CD4-positive, CD25-positive, alpha-beta regulatory T cell (primary cell): ENCODE data around the gene KCNA4. TPM values are rescaled to one million over a fixed set of nuclear protein-coding genes. Genes with fewer than 3 reads are reported as not detected.

Source experiments
- ATAC-seq, 2 donors: fragments of 150-1000 bp; cut with Tn5 transposase; one replicate each; pipeline ENCODE4 v1.10.0; 2021; ENCODE audit warnings: low read depth in 2 of 2, moderate number of reproducible peaks in 2 of 2, moderate library complexity in 1 of 2
- DNase-seq, 3 donors: peaks; one replicate each; pipeline versions ENCODE4 v3.0.0 to v3.0.0-alpha.2; 2012 to 2022; ENCODE audit warnings: mixed read lengths in 1 of 3
- H3K27ac ChIP-seq: one replicate; pipeline ENCODE4 v1.7.0; 2013; ENCODE audit warnings: mild to moderate bottlenecking, low read length; ENCODE audit not compliant: insufficient read depth, poor library complexity, severe bottlenecking
- H3K27me3 ChIP-seq: one replicate; pipeline ENCODE4 v1.7.0; 2013; ENCODE audit warnings: low read length; ENCODE audit not compliant: control insufficient read depth, insufficient read depth
- H3K36me3 ChIP-seq: one replicate; pipeline ENCODE4 v1.7.0; 2013; ENCODE audit warnings: mild to moderate bottlenecking, low read length, moderate library complexity; ENCODE audit not compliant: control insufficient read depth, insufficient read depth
- H3K4me1 ChIP-seq: 2 replicates; pipeline ENCODE4 v1.7.0; 2013; ENCODE audit warnings: mild to moderate bottlenecking, low read length; ENCODE audit not compliant: insufficient read depth, control insufficient read depth, poor library complexity, severe bottlenecking
- H3K4me3 ChIP-seq: one replicate; pipeline ENCODE4 v1.7.0; 2013; ENCODE audit warnings: low read depth, mild to moderate bottlenecking, low read length, moderate library complexity
- H3K9me3 ChIP-seq, 2 experiments: 1 replicate in 1 of 2; 2 replicates in 1 of 2; pipeline ENCODE4 v1.7.0; 2013; ENCODE audit warnings: low read length in 2 of 2, mild to moderate bottlenecking in 1 of 2, moderate library complexity in 1 of 2; ENCODE audit not compliant: control insufficient read depth in 2 of 2
- H3K27ac Mint-ChIP-seq, 3 donors: one replicate each; pipeline ENCODE4 v1.8.0; 2020 to 2022; ENCODE audit warnings: mild to moderate bottlenecking in 3 of 3, mixed read lengths in 3 of 3, moderate library complexity in 2 of 3
- H3K27me3 Mint-ChIP-seq: one replicate; pipeline ENCODE4 v1.8.0; 2022; ENCODE audit warnings: mild to moderate bottlenecking, mixed read lengths
- H3K36me3 Mint-ChIP-seq: one replicate; pipeline ENCODE4 v1.8.0; 2020; ENCODE audit warnings: mixed read lengths
- H3K4me1 Mint-ChIP-seq, 4 donors: one replicate each; pipeline ENCODE4 v1.8.0; 2020 to 2022; ENCODE audit warnings: mixed read lengths in 4 of 4, mild to moderate bottlenecking in 1 of 4
- H3K4me3 Mint-ChIP-seq, 4 donors: one replicate each; pipeline ENCODE4 v1.8.0; 2020 to 2022; ENCODE audit warnings: mild to moderate bottlenecking in 4 of 4, mixed read lengths in 4 of 4, moderate library complexity in 3 of 4
- H3K9me3 Mint-ChIP-seq, 7 donors: one replicate each; pipeline ENCODE4 v1.8.0; 2020 to 2022; ENCODE audit warnings: mixed read lengths in 7 of 7, mild to moderate bottlenecking in 3 of 7, moderate library complexity in 2 of 7
- polyA plus RNA-seq, 4 donors: library from polyadenylated mRNA; unstranded; fragments of 300-500 nt; fragmentation: Illumina TruSeq; gene quantifications; one replicate each; pipeline ENCODE4 v1.2.3, GENCODE V29; 2021
- total RNA-seq: library from RNA; stranded (reverse); gene quantifications from one replicate; pipeline ENCODE4 v1.2.3, GENCODE V29; 2022

Gene KCNA4
- total RNA-seq (not detected), polyA plus RNA-seq (not detected)

- Mint-ChIP-seq H3K4me1 (no peaks in the 10 kb centered on the region), H3K27ac (no peak within 1 kb of the TSS), H3K36me3 (no peaks in the 10 kb centered on the region), H3K9me3 (peaks cover 0 to 12% (median 0%) of the 10 kb centered on the region in 7 donors), H3K4me3 (no peak within 1 kb of the TSS), H3K27me3 (peaks cover 16% of the 10 kb centered on the region)
- ATAC-seq (no peak), DNase-seq (no peak)
- Histone ChIP-seq H3K27me3 (peaks cover 4% of the 10 kb centered on the region), H3K4me1 (no peaks in the 10 kb centered on the region), H3K4me3 (no peak within 1 kb of the TSS), H3K27ac (no peak within 1 kb of the TSS), H3K9me3 (peaks cover 0 to 2% of the 10 kb centered on the region in 2 experiments), H3K36me3 (no peaks in the 10 kb centered on the region)
Measured at GRCh38 chr11:30016588-30017363, at the start of gene KCNA4. Gene KCNA4, minus strand, starts transcription at chr11:30017030. Its CDS starts 4,352 bp downstream, at chr11:30012678.

DNA sequence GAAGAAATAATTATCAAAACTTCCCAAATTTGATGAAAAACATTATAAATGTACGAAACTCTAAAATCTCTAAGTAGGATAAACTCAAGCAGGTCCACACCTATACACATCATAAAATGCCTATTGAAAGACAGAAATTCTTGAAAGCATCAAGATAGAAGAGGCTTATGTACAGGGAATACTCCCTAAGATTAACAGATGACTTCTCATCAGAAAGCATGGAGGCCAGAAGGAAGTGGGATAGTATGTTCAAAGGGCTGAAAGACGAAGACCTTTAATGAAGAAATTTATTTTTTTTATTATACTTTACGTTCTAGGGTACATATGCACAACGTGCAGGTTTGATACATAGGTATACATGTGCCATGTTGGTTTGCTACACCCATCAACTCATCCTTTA is 45.3 kb upstream of the KCNA4 start:
- DNase-seq (no peak), ATAC-seq (no peak)
- no peaks in the 10 kb centered on the region for H3K4me1 Mint-ChIP-seq

GRCh38 chr11:30059172-30059815 is 42.5 kb upstream of the KCNA4 start:
- H3K4me3 ChIP-seq: no peak overlapping the region
- no peaks in the 10 kb centered on the region for H3K36me3 ChIP-seq
- ATAC-seq (no peak), DNase-seq (no peak)
- peaks cover 0 to 3% of the 10 kb centered on the region in 2 experiments for H3K9me3 ChIP-seq
- H3K4me1 ChIP-seq: no peaks in the 10 kb centered on the region
- H3K4me3 Mint-ChIP-seq: no peak overlapping the region
- H3K9me3 Mint-ChIP-seq: peaks cover 4 to 22% (median 8%) of the 10 kb centered on the region in 7 donors
- no peaks in the 10 kb centered on the region for H3K27me3 ChIP-seq
- no peak overlapping the region for H3K27ac ChIP-seq
- no peaks in the 10 kb centered on the region for H3K36me3 Mint-ChIP-seq
- H3K4me1 Mint-ChIP-seq: no peaks in the 10 kb centered on the region
- no peak overlapping the region for H3K27ac Mint-ChIP-seq
- H3K27me3 Mint-ChIP-seq: no peaks in the 10 kb centered on the region

More for the DNA sequence above, 45.3 kb upstream of the KCNA4 start:
- no peak overlapping the region for H3K27ac ChIP-seq
- no peaks in the 10 kb centered on the region for H3K27me3 ChIP-seq
- Mint-ChIP-seq H3K4me3 (no peak overlapping the region), H3K9me3 (peaks cover 4 to 34% (median 20%) of the 10 kb centered on the region in 7 donors), H3K27ac (no peak overlapping the region), H3K27me3 (no peaks in the 10 kb centered on the region), H3K36me3 (no peaks in the 10 kb centered on the region)
- H3K36me3 ChIP-seq: no peaks in the 10 kb centered on the region
- no peak overlapping the region for H3K4me3 ChIP-seq
- H3K4me1 ChIP-seq: no peaks in the 10 kb centered on the region
- H3K9me3 ChIP-seq: peaks cover 0 to 3% of the 10 kb centered on the region in 2 experiments

- Histone ChIP-seq H3K27me3 (no peaks in the 10 kb centered on the region), H3K36me3 (no peaks in the 10 kb centered on the region), H3K4me3 (no peak overlapping the region), H3K27ac (no peak overlapping the region), H3K4me1 (no peaks in the 10 kb centered on the region), H3K9me3 (no peaks in the 10 kb centered on the region)
- no peak overlapping the region for H3K4me3 Mint-ChIP-seq
- no peak for ATAC-seq
- no peak for DNase-seq
- H3K27ac Mint-ChIP-seq: no peak overlapping the region
- H3K36me3 Mint-ChIP-seq: no peaks in the 10 kb centered on the region
- H3K9me3 Mint-ChIP-seq: peaks cover 0 to 13% (median 3%) of the 10 kb centered on the region in 7 donors
- no peaks in the 10 kb centered on the region for H3K27me3 Mint-ChIP-seq
- H3K4me1 Mint-ChIP-seq: no peaks in the 10 kb centered on the region
Measured at GRCh38 chr11:30049214-30049613, 32.4 kb upstream of the KCNA4 start.

- Mint-ChIP-seq H3K4me1 (no peaks in the 10 kb centered on the region), H3K9me3 (peaks cover 0 to 11% (median 4%) of the 10 kb centered on the region in 7 donors), H3K4me3 (no peak overlapping the region), H3K36me3 (no peaks in the 10 kb centered on the region), H3K27me3 (no peaks in the 10 kb centered on the region), H3K27ac (no peak overlapping the region)
- ATAC-seq (no peak), DNase-seq (no peak)
- Histone ChIP-seq H3K36me3 (no peaks in the 10 kb centered on the region), H3K27ac (no peak overlapping the region), H3K9me3 (no peaks in the 10 kb centered on the region), H3K4me3 (no peak overlapping the region), H3K4me1 (no peaks in the 10 kb centered on the region), H3K27me3 (no peaks in the 10 kb centered on the region)
Measured at GRCh38 chr11:30046578-30046945, 29.7 kb upstream of the KCNA4 start.

DNA sequence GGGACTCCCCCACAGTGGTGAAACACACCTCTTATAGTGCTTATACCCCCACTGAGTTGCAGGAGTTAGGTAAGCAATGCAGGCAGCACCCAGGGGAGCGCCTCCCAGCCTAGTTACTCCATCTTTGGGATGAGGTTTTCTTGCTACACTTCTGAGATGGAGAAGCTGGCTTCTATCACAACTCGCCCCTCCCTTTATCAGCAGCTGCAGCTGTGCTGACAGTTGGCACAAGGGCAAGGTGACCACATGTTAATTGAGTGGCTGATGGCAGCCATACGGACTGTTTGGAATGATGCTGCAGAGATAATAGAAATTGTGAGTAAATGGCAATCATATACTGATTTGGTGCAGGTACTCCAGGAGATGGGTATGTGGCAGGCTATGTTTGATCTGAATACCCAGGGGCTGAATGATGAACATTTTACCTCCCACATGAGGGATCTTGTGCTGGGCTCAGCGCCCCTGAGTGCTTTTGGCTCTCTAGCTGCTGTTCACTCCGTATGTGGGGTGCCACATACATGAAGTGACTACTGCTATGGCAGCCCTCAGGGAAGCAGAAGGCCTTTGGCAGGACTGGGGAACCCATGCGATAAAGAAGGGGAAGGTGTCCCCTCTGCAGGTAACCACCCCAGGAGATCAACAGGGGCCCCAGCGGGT is 29.2 kb upstream of the KCNA4 start:
- peaks cover 0 to 13% (median 4%) of the 10 kb centered on the region in 7 donors for H3K9me3 Mint-ChIP-seq
- Histone ChIP-seq H3K27me3 (no peaks in the 10 kb centered on the region), H3K9me3 (no peaks in the 10 kb centered on the region), H3K4me1 (no peaks in the 10 kb centered on the region), H3K27ac (no peak overlapping the region), H3K4me3 (no peak overlapping the region), H3K36me3 (no peaks in the 10 kb centered on the region)
- no peak overlapping the region for H3K27ac Mint-ChIP-seq
- H3K36me3 Mint-ChIP-seq: no peaks in the 10 kb centered on the region
- H3K27me3 Mint-ChIP-seq: no peaks in the 10 kb centered on the region
- no peaks in the 10 kb centered on the region for H3K4me1 Mint-ChIP-seq
- no peak for ATAC-seq
- DNase-seq: no peak
- no peak overlapping the region for H3K4me3 Mint-ChIP-seq

DNA sequence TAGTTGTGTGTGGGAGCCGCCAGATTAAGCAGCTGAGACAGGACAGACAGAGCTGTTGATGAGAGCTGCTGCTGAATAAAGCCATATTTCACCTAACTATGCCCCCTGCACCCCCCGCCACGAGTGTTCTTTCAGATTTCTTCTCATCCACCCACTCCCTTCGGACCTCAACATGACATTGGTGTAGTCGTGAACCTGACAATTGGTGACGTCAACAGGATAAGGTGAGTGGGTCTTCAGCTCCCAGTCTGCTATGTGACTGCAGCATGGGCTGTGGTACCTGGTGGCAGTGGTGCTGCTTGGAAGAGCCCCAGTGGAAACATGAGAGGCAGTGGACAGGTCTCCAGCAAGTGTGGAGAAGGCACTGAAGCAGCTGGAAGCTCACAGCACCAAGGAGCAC is 28.3 kb upstream of the KCNA4 start:
- Mint-ChIP-seq H3K4me1 (no peaks in the 10 kb centered on the region), H3K27ac (no peak overlapping the region), H3K27me3 (no peaks in the 10 kb centered on the region), H3K4me3 (no peak overlapping the region), H3K9me3 (peaks cover 0 to 12% (median 6%) of the 10 kb centered on the region in 7 donors), H3K36me3 (no peaks in the 10 kb centered on the region)
- no peaks in the 10 kb centered on the region for H3K9me3 ChIP-seq
- H3K4me1 ChIP-seq: no peaks in the 10 kb centered on the region
- ATAC-seq: no peak
- no peak for DNase-seq
- no peak overlapping the region for H3K4me3 ChIP-seq
- no peaks in the 10 kb centered on the region for H3K27me3 ChIP-seq
- H3K36me3 ChIP-seq: no peaks in the 10 kb centered on the region
- no peak overlapping the region for H3K27ac ChIP-seq
